AG04450 (cell line): ENCODE measurements around the gene BMP7. TPM values are rescaled to one million over a fixed set of nuclear protein-coding genes. Genes with fewer than 3 reads are reported as not detected.

Experiments
- CTCF ChIA-PET: fragments of 300-600, 350-600 bp; formaldehyde crosslinking; extraction: SDS; loops from one replicate; lab custom pipeline; 2022; ENCODE audit warnings: antibody characterized with exemption, inconsistent platforms; lab: Charles Lee
- POLR2A ChIA-PET: fragments of 350-600 bp; formaldehyde crosslinking; extraction: SDS; loops from one replicate; lab custom pipeline; 2021; ENCODE audit warnings: antibody characterized with exemption, inconsistent platforms; lab: Yijun Ruan, JAX
- DNase-seq: peaks from one replicate; pipeline ENCODE4 v3.0.0-alpha.2; 2011; ENCODE audit warnings: low read depth, low spot score
- H3K27ac ChIP-seq: one replicate; pipeline ENCODE4 v1.5.1; 2012; ENCODE audit warnings: low read depth, low read length, control low read depth
- H3K27me3 ChIP-seq: one replicate; pipeline ENCODE4 v1.6.0; 2012; ENCODE audit warnings: low read length; ENCODE audit not compliant: control insufficient read depth, insufficient read depth
- H3K4me3 ChIP-seq: 2 replicates; pipeline ENCODE4 v1.5.1; 2011; ENCODE audit warnings: mild to moderate bottlenecking, low read depth, low read length, control low read depth
- H3K9me3 ChIP-seq: 2 replicates; pipeline ENCODE4 v1.5.1; 2012; ENCODE audit warnings: low read length; ENCODE audit not compliant: control insufficient read depth, insufficient read depth
- CTCF ChIP-seq: IDR thresholded peaks from 2 replicates; pipeline ENCODE4 v1.5.1; 2011; ENCODE audit warnings: low read depth, low read length, control low read depth, inconsistent platforms
- polyA plus RNA-seq: library from polyadenylated mRNA; depleted of rRNA; stranded (reverse); fragments of >200 nt; gene quantifications from 2 replicates; pipeline ENCODE4 v1.2.3, GENCODE V29; 2011

The BMP7 gene
- polyA plus RNA-seq, 1 experiment, result not detected

- POLR2A ChIA-PET, result no interaction called here
- Histone ChIP-seq H3K9me3 (no peaks in the 10 kb centered on the region), H3K27me3 (no peaks in the 10 kb centered on the region), H3K27ac (no peak overlapping the region), H3K4me3 (no peak overlapping the region)
- DNase-seq, result no peak
- TF ChIP-seq CTCF, result no peak
- CTCF ChIA-PET, result no interaction called here
Measured at GRCh38 chr20:57247292-57247965, 19.0 kb downstream of the BMP7 start.

- Histone ChIP-seq H3K27ac (no peak overlapping the region), H3K4me3 (no peak overlapping the region), H3K9me3 (no peaks in the 10 kb centered on the region; the same call in 1 of the 2 replicates), H3K27me3 (no peaks in the 10 kb centered on the region)
- DNase-seq, result no peak
- POLR2A ChIA-PET, result no interaction called here
- no peak for TF ChIP-seq CTCF
- CTCF ChIA-PET, result no interaction called here
Measured at GRCh38 chr20:57245997-57246396, 20.4 kb downstream of the BMP7 start.

DNA sequence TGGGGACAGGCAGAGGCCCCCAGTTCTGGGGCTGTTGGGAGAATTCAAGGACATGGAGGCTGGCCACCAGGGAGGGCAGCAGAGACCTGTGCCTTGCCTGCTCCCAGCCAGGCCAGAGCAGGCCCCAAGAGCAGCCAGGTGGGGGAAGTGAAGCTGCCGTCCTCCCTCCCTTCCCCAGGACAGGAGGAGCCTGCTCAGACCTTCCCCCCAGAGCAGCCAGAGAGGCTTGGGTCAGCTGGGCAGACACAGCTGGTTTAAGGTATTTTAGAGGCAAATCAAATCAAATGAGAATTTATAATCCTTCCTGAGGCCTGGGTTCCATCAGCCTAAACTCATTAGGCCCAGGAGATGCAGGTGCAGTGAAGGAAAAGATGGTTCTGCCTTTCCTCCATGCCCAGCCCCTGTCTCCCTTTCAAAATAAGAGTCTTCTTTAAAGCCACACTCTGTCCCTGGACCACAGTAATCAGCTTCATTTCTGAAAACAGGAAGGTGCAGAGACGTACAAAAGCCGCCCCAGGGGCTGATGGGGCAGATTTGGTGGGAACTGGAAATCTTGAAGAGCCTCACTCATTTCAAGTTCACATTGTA, 21.7 kb downstream of the BMP7 start:
- H3K27me3 ChIP-seq, result no peaks in the 10 kb centered on the region
- no peak for DNase-seq
- CTCF ChIA-PET, result interaction anchor here (1.2 kb wide), 1 partner anchor 9 kb away, joined by 3 read pairs; no protein-coding TSS in a partner anchor
- no peak overlapping the region for H3K4me3 ChIP-seq
- no peak overlapping the region for H3K27ac ChIP-seq
- H3K9me3 ChIP-seq, result no peaks in the 10 kb centered on the region; the same call in 1 of the 2 replicates
- POLR2A ChIA-PET, result no interaction called here
- no peak for TF ChIP-seq CTCF

- H3K4me3 ChIP-seq, result no peak overlapping the region
- POLR2A ChIA-PET, result no interaction called here
Measured at GRCh38 chr20:57244221-57244585, 22.2 kb downstream of the BMP7 start.

More at GRCh38 chr20:57244221-57244585, 22.2 kb downstream of the BMP7 start:
- Histone ChIP-seq H3K27me3 (no peaks in the 10 kb centered on the region), H3K9me3 (no peaks in the 10 kb centered on the region; the same call in 1 of the 2 replicates), H3K27ac (no peak overlapping the region)
- CTCF ChIA-PET, result interaction anchor here (1.2 kb wide), 1 partner anchor 9 kb away, joined by 3 read pairs; no protein-coding TSS in a partner anchor
- no peak for TF ChIP-seq CTCF
- DNase-seq, result no peak
